ENCODE results near the gene ELF4. TPM values are rescaled to one million over a fixed set of nuclear protein-coding genes. Genes with fewer than 3 reads are reported as not detected.
A peak's percentile ranks its signal among the peaks of the same experiment; 100 is the strongest.

Gene ELF4
- total and polyA plus RNA-seq, 9 of the 15 experiments (the other 6 are each of a cell fraction or from before 2014, with no cell fraction given) = 5.9 to 55.8 (median 25.2) TPM

- no peak for TF ChIP-seq SRSF9 (IDR thresholded peaks at IDR 0.05; ENCODE audit: borderline replicate concordance, low read depth, low read length)
- no peak for TF ChIP-seq ZNF12 (CRISPR knock-in tag; IDR thresholded peaks at IDR 0.05)
- TF ChIP-seq BACH1 (tag; IDR thresholded peaks at IDR 0.05) = no peak
- no peak for TF ChIP-seq MAFF (IDR thresholded peaks at IDR 0.05; ENCODE audit: low read length)
- no peak for TF ChIP-seq SP2 (IDR thresholded peaks at IDR 0.05; ENCODE audit: extremely low read depth, low read depth, low read length, poor library complexity, severe bottlenecking)
- TF ChIP-seq ELF2 (CRISPR knock-in tag; IDR thresholded peaks at IDR 0.05) = 0 out of 2 replicates have a peak, but pooled peaks have one; percentile 21
- no peak for TF ChIP-seq ZMIZ1 (IDR thresholded peaks at IDR 0.05; ENCODE audit: low read depth in 2 of 2, low read length in 2 of 2)
- no peak for TF ChIP-seq NFIC (IDR thresholded peaks at IDR 0.05)
- no peak for TF ChIP-seq ZNF311 (CRISPR knock-in tag; IDR thresholded peaks at IDR 0.05)
- TF ChIP-seq, protein P1, sequence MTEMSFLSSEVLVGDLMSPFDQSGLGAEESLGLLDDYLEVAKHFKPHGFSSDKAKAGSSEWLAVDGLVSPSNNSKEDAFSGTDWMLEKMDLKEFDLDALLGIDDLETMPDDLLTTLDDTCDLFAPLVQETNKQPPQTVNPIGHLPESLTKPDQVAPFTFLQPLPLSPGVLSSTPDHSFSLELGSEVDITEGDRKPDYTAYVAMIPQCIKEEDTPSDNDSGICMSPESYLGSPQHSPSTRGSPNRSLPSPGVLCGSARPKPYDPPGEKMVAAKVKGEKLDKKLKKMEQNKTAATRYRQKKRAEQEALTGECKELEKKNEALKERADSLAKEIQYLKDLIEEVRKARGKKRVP (CRISPR knock-in tag; IDR thresholded peaks at IDR 0.05) = no peak
- no peak for TF ChIP-seq ZFP36 (IDR thresholded peaks at IDR 0.05; ENCODE audit: low read depth, low read length, partially characterized antibody)
- TF ChIP-seq NCOA2 (IDR thresholded peaks at IDR 0.05; ENCODE audit: partially characterized antibody in 2 of 2) = no peak
- no peak for TF ChIP-seq ZNF280B (CRISPR knock-in tag; IDR thresholded peaks at IDR 0.05)
- no peak for TF ChIP-seq CTBP1 (IDR thresholded peaks at IDR 0.05; ENCODE audit: borderline replicate concordance)
- no peak for TF ChIP-seq KLF6 (CRISPR knock-in tag; IDR thresholded peaks at IDR 0.05; ENCODE audit: borderline replicate concordance)
- no peak for TF ChIP-seq CEBPG (CRISPR knock-in tag; IDR thresholded peaks at IDR 0.05)
- TF ChIP-seq CEBPG (tag; conservative IDR thresholded peaks at IDR 0.05 in 1 of 2, IDR thresholded peaks at IDR 0.05 in 1 of 2) = no peak
- TF ChIP-seq, protein P2, sequence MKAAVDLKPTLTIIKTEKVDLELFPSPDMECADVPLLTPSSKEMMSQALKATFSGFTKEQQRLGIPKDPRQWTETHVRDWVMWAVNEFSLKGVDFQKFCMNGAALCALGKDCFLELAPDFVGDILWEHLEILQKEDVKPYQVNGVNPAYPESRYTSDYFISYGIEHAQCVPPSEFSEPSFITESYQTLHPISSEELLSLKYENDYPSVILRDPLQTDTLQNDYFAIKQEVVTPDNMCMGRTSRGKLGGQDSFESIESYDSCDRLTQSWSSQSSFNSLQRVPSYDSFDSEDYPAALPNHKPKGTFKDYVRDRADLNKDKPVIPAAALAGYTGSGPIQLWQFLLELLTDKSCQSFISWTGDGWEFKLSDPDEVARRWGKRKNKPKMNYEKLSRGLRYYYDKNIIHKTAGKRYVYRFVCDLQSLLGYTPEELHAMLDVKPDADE (conservative IDR thresholded peaks at IDR 0.05; ENCODE audit: control insufficient read depth, low read depth, low read length) = no peak
- no peak for TF ChIP-seq TSC22D4 (tag; IDR thresholded peaks at IDR 0.05)
Measured at GRCh38 chrX:130109429-130110378, 593 bp downstream of the ELF4 start (continued).

Measured in K562 (cell line).